Transverse colon (tissue), 4 donors: Measurements from ENCODE around the gene PPFIA1. TPM values are rescaled to one million over a fixed set of nuclear protein-coding genes. Genes with fewer than 3 reads are reported as not detected.

Source experiments
- DNase-seq: peaks from one replicate; pipeline ENCODE4 v3.0.0-alpha.2; 2019
- H3K27ac ChIP-seq, 4 donors: fragments of 200-600 bp; sonication (generic); 2 replicates each; pipeline ENCODE4 v1.5.1; 2016 to 2018; ENCODE audit warnings: inconsistent platforms in 4 of 4
- H3K27me3 ChIP-seq: fragments of 200-600 bp; sonication (generic); 2 replicates; pipeline ENCODE4 v1.5.1; 2017; ENCODE audit warnings: inconsistent platforms
- H3K36me3 ChIP-seq, 4 donors: fragments of 200-600 bp; sonication (generic); 2 replicates each; pipeline ENCODE4 v1.5.1; 2017 to 2019; ENCODE audit warnings: inconsistent platforms in 4 of 4
- H3K4me1 ChIP-seq, 4 donors: fragments of 200-600 bp; sonication (generic); 2 replicates each; pipeline ENCODE4 v1.5.1; 2017 to 2020; ENCODE audit warnings: inconsistent platforms in 4 of 4
- H3K4me3 ChIP-seq, 4 donors: fragments of 200-600 bp; sonication (generic); 1 replicate in 1 of 4; 2 replicates in 3 of 4; pipeline versions ENCODE4 v1.5.1 to v1.6.1; 2017 to 2019; ENCODE audit warnings: inconsistent platforms in 4 of 4
- H3K9me3 ChIP-seq, 2 donors: fragments of 200-600 bp; sonication (generic); 2 replicates each; pipeline ENCODE4 v1.5.1; 2017 to 2019; ENCODE audit warnings: inconsistent platforms in 2 of 2
- EP300 ChIP-seq: sonication (generic); formaldehyde crosslinking; IDR thresholded peaks from one replicate; pipeline ENCODE4 v1.6.1; 2017; ENCODE audit warnings: antibody characterized with exemption, low read depth
- POLR2A ChIP-seq: fragments of 450-650 bp; IDR thresholded peaks from one replicate; pipeline ENCODE4 v1.6.1; 2016; ENCODE audit warnings: antibody characterized with exemption, mild to moderate bottlenecking, moderate library complexity
- POLR2AphosphoS5 ChIP-seq, 3 donors: sonication (generic); formaldehyde crosslinking; IDR thresholded peaks; one replicate each; pipeline ENCODE4 v1.6.1; 2016; ENCODE audit warnings: antibody characterized with exemption in 3 of 3
- WGBS, 2 donors: methylation state at CpG; one replicate each; pipeline ENCODE4 v1.1.5; 2018; ENCODE audit warnings: low coverage in 1 of 2; 5-methylcytosine and 5-hydroxymethylcytosine counted together
- in situ Hi-C, 4 donors: fragments of 200-750 bp; cut with MboI; loops; one replicate each; pipeline versions ENCODE4 v1.15.0 to v1.15.1; 2017; ENCODE audit warnings: low sequenced_read_pairs in 3 of 4, low pct_ligation_motif_present in 1 of 4, low pct_unique_long_range_greater_than_20kb in 1 of 4
- intact Hi-C: fragments of 100-400 bp; cut with DNase I; formaldehyde crosslinking; loops from one replicate; pipeline ENCODE4 v1.15.1; 2023; ENCODE audit warnings: low total_unique reads
- total RNA-seq, 4 donors: library from RNA; depleted of rRNA; stranded (reverse); fragments of >200 nt; gene quantifications; one replicate each; pipeline ENCODE4 v1.1.0, GENCODE V29; 2016
- TF ChIP-seq, protein P1 (sequence below), 5 experiments: fragments of 200-600 bp in 3 of 5; fragments of 450-650 bp in 2 of 5; sonication (generic) in 3 of 5; IDR thresholded peaks; 1 replicate in 2 of 5; 2 replicates in 3 of 5; pipeline ENCODE4 v1.5.1; 2016 to 2017; ENCODE audit warnings: antibody characterized with exemption in 5 of 5, inconsistent platforms in 3 of 5, mild to moderate bottlenecking in 2 of 5, moderate library complexity in 1 of 5

The PPFIA1 gene
- total RNA-seq, 4 donors from 2014 or later: 42.6 to 143 (median 72.8) TPM

DNA sequence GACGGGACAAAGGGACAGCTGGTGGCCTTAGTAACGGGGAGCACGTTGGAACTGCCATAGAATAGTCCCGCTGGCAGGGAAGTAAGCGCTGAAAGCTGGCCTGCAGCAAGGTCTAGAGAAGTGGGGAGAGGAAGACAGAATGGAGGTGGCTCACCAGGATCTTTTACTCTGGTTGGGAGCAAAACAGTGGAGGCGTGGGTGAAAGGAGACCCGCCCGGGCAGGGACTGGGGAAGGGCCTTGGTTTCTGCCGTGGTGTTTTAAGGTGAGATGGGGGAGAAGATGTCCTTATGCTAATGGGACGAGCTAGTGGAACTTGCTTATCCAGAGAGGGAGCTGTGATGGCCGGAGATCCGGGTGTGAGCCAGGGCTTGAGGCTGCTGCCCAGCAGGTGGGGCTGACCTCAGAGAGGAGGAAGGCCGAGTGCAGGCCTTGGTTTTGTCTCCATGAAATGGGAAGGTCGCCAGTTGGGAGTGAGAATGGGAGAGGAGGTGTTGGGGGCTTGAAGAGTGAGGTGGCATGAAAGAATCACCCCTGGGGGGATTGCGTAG lies 71.5 kb downstream of the PPFIA1 start:
- intact Hi-C loops (no loop called here), in situ Hi-C loops (no loop called here)
- Histone ChIP-seq H3K27ac (no peak overlapping the region), H3K4me3 (no peak overlapping the region), H3K27me3 (no peaks in the 10 kb centered on the region), H3K4me1 (no peaks in the 10 kb centered on the region), H3K9me3 (no peaks in the 10 kb centered on the region), H3K36me3 (peaks cover 0 to 54% (median 19%) of the 10 kb centered on the region in 4 donors)
- TF ChIP-seq, protein P1, sequence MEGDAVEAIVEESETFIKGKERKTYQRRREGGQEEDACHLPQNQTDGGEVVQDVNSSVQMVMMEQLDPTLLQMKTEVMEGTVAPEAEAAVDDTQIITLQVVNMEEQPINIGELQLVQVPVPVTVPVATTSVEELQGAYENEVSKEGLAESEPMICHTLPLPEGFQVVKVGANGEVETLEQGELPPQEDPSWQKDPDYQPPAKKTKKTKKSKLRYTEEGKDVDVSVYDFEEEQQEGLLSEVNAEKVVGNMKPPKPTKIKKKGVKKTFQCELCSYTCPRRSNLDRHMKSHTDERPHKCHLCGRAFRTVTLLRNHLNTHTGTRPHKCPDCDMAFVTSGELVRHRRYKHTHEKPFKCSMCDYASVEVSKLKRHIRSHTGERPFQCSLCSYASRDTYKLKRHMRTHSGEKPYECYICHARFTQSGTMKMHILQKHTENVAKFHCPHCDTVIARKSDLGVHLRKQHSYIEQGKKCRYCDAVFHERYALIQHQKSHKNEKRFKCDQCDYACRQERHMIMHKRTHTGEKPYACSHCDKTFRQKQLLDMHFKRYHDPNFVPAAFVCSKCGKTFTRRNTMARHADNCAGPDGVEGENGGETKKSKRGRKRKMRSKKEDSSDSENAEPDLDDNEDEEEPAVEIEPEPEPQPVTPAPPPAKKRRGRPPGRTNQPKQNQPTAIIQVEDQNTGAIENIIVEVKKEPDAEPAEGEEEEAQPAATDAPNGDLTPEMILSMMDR (IDR thresholded peaks at IDR 0.05): no peak
- TF ChIP-seq EP300: no peak
- no peak for TF ChIP-seq POLR2AphosphoS5 (IDR thresholded peaks at IDR 0.05)
- TF ChIP-seq POLR2A: no peak
- no peak for DNase-seq
- WGBS, 2 donors: 93 to 94% methylated on average over 5 to 15 of the region's 15 CpGs

DNA sequence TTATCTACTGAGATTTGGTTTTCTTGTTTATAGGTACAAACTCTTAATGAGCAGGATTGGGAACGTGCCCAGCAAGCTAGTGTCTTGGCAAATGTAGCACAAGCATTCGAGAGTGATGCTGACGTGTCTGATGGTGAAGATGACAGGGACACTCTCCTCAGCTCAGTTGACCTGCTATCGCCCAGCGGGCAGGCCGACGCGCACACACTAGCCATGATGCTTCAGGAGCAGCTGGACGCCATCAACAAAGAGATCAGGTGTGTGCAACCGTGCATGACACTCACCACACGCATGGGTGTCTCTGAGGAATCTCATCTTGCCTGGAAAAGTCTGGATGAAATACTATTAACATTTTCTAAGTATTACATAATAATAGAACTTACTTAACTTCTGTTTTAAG lies 73.1 kb downstream of the PPFIA1 start:
- Histone ChIP-seq H3K27me3 (no peaks in the 10 kb centered on the region), H3K36me3 (peaks cover 0 to 58% (median 21%) of the 10 kb centered on the region in 4 donors), H3K9me3 (no peaks in the 10 kb centered on the region), H3K27ac (no peak overlapping the region), H3K4me1 (no peaks in the 10 kb centered on the region), H3K4me3 (no peak overlapping the region)
- no peak for DNase-seq
- in situ Hi-C loops: no loop called here
- TF ChIP-seq POLR2A: no peak
- no peak for TF ChIP-seq EP300
- no peak for TF ChIP-seq POLR2AphosphoS5 (IDR thresholded peaks at IDR 0.05)
- TF ChIP-seq, protein P1 (IDR thresholded peaks at IDR 0.05): no peak
- 90% methylated on average over 2 to 11 of the region's 11 CpGs for WGBS, 2 donors
- intact Hi-C loops: no loop called here

DNA sequence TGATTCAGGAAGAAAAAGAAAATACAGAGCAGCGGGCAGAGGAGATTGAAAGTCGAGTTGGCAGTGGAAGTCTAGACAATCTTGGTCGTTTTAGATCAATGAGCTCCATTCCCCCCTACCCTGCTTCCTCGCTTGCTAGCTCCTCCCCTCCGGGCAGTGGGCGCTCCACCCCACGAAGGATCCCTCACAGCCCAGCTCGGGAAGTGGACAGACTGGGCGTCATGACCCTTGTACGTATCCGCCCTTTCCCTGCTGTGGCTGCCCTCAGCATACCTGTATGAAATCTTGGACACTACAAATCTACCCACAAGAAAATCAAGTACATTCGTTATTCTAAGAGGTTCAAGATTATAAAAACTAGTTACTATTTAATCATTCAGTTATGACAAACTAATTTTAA lies 77.7 kb downstream of the PPFIA1 start:
- intact Hi-C loops (no loop called here), in situ Hi-C loops (no loop called here)
- DNase-seq: no peak
- Histone ChIP-seq H3K4me1 (no peaks in the 10 kb centered on the region), H3K36me3 (peaks cover 0 to 59% (median 18%) of the 10 kb centered on the region in 4 donors), H3K27ac (no peak overlapping the region), H3K27me3 (no peaks in the 10 kb centered on the region), H3K9me3 (no peaks in the 10 kb centered on the region), H3K4me3 (no peak overlapping the region)
- TF ChIP-seq, protein P1 (IDR thresholded peaks at IDR 0.05): no peak
- TF ChIP-seq POLR2AphosphoS5 (IDR thresholded peaks at IDR 0.05) (no peak), POLR2A (no peak), EP300 (no peak)
- 84 to 91% methylated on average over 12 of the region's 12 CpGs for WGBS, 2 donors

DNA sequence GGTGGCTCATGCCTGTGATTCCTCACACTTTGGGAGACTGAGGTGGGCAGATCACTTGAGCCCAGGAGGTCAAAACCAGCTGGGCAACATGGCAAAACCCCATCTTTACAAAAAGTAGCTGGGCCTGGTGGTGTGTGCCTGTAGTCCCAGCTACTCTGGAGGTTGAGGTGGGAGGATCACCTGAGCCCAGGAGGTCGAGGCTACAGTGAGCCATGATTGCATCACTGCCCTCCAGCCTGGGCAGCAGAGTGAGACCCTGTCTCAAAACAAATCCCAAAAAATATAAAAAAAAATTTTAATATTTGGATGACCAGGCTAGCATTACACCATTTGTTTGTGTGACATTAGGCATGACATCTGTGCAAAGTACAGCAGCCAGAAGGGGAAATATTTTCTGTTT lies 78.1 kb downstream of the PPFIA1 start:
- H3K4me3 ChIP-seq: no peak overlapping the region
- H3K9me3 ChIP-seq: no peaks in the 10 kb centered on the region
- no peaks in the 10 kb centered on the region for H3K4me1 ChIP-seq
- H3K27me3 ChIP-seq: no peaks in the 10 kb centered on the region
- TF ChIP-seq, protein P1 (IDR thresholded peaks at IDR 0.05): no peak
- TF ChIP-seq POLR2A (no peak), POLR2AphosphoS5 (IDR thresholded peaks at IDR 0.05) (no peak), EP300 (no peak)
- H3K36me3 ChIP-seq: peaks cover 0 to 55% (median 18%) of the 10 kb centered on the region in 4 donors
- 76% methylated on average over 1 of the region's 1 CpG; no CpG with 5 or more reads in 1 of the 2 donors for WGBS, 2 donors
- no peak overlapping the region for H3K27ac ChIP-seq
- in situ Hi-C loops: no loop called here
- intact Hi-C loops: no loop called here
- no peak for DNase-seq
